Measurements from ENCODE around the gene KRTAP5-10.
"Not testable (repeated sequence)": the region's sequence is repeated elsewhere in the genome, so short reads cannot be mapped to it uniquely, and the experiment has no call there.

Gene KRTAP5-10

DNA sequence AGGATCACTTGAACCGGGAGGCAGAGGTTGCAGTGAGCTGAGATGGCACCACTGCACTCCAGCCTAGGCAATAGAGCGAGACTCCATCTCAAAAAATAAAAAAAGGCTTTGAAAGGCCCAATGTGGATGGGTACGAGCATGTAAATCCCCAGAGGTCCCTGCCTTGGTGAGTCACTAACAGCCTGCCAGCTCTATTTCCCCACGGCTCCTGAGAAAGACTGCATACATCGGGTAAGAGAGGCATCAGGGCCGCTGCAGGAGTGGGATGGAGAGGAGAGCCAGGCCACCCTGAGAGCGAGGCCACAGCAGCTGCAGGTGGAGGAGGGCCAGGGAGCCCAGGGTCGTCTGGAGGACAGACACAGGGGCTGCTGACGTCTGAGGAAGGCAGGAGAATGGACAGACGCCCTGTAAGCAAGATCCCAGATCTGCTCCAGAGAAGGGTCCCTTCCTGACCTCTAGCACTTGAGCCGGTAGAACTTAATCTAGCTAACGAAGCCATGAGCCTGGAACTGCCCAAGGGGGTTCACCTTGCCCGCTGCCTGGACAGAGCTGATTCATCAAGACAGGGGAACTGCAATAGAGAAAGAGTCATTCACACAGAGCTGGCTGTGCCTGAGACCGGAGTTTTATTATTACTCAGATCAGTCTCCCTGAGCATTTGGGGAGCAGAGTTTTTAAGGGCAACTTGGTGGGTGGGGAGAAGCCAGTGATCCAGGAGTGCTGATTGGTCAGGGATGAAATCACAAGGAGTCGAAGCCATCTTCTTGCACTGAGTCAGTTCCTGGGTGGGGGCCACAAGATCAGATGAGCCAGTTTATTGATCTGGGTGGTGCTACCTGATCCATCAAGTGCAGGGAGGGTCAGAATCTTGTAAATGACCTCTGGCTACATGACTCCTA, 22.2 kb upstream of the KRTAP5-10 start:
- DNase-seq (ENCODE audit: low spot score): no peak

- no peak for DNase-seq (ENCODE audit: low spot score)
These were observed 21.5 kb upstream of the KRTAP5-10 start for GRCh38 chr11:71543866-71544265.

- no peak for DNase-seq (ENCODE audit: low spot score)
These were observed 20.7 kb upstream of the KRTAP5-10 start for GRCh38 chr11:71544525-71545214.

GRCh38 chr11:71545405-71545966, 19.9 kb upstream of the KRTAP5-10 start:
- DNase-seq (ENCODE audit: low spot score): no peak

- DNase-seq (ENCODE audit: low spot score): no peak
These were observed 17.2 kb upstream of the KRTAP5-10 start, which contains the start of gene KRTAP5-9 for GRCh38 chr11:71548120-71548519. KRTAP5-9 (plus strand) TSS chr11:71548420; CDS start chr11:71548658, 238 bp downstream.

GRCh38 chr11:71548716-71549151, 16.6 kb upstream of the KRTAP5-10 start:
- DNase-seq (ENCODE audit: low spot score): no peak

DNA sequence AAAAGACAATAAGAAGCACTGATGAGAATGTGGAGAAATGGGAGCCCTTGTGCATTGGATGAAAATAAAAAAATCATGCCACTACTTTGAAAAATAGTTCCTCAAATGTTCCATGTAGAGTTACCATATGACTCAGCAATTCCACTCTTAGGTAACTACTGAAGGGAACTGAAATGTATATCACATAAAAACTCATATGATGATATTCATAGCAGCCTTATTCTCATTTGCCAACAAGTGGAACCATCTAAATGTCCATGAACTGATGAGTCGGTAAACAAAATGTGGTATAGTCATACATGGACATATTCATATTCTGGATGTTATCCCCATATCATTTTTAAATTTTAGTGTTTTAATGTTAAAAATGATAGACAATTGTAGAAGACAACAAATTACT, 13.7 kb upstream of the KRTAP5-10 start:
- no peak for DNase-seq (ENCODE audit: low spot score)

DNA sequence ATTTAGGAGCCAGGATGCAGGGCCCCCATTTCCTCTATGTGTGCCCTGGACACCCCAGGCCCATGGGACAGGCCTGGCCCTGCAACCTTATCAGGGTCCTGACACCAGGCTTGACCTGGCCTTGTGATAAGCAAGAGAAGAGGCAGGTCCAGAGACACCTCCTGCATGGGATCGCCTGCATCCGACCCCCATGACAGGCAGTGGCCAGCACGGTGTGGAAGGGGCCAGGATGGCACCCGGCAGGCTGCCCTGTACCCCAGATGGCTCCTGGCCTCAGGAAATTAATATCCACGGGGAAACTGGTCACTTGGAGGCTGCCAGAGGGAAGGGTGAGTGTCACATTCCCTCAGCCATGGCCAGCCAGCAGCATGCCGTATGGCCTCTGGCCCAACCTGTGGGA, 10.4 kb upstream of the KRTAP5-10 start:
- no peak for DNase-seq (ENCODE audit: low spot score)

- no peak for DNase-seq (ENCODE audit: low spot score)
These were observed 9.9 kb upstream of the KRTAP5-10 start for GRCh38 chr11:71555508-71555907.

DNA sequence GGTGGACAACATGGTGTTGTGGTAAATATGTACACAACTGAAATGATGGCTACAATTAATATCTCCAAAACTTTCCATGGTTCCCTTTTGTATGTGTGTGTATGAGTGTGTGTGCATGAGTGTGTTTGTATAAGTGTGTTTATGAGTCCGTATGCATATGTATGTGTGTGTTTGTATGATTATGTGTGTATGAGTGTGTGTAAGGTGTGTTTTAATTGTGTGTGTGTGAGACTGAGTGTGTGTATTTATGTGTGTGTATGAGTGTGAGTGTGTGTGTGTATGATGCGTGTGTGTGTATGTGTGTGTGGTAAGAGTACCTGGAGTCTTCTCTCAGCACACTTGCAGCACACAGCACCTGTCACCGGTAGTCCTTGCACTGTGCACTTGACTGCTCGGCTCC, 9.3 kb upstream of the KRTAP5-10 start:
- DNase-seq (ENCODE audit: low spot score): no peak

DNA sequence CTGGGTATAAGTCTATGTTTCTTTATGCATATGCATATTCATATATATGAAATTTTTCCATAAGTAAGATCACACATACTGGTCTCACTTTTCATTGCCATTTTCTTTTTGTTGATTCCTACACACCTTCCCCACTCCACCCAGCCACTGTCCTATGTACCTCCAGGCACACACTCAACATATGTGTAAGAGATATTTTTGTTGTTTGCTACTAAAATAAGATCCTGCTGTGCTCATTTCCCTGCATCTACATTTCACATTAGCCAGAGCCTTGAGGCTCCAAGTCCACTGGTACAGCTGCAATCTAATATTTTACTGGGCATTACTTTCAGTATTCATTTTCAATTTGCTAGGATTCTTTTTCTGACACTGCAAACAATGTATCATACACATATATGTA, 8.1 kb upstream of the KRTAP5-10 start:
- no peak for DNase-seq (ENCODE audit: low spot score)

DNA sequence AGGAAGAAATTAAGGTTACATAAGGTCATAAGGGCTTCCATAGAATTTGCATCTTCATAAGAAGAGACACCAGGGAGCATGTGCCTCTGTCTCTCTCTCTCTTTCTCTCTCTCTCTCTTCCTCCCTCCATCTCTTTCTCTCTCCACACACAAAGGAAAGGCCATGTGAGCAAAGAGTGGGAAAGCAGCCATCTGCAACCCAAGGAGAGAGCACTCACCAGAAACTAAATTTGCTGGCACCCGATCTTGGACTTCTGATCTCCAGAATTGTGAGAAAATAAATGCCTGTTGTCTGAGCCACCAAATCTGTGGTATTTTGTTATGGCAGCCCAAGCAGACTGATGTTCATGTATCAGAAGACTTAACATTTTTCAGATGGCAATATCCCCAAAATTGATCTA, 6.4 kb upstream of the KRTAP5-10 start:
- DNase-seq (ENCODE audit: low spot score): no peak

DNA sequence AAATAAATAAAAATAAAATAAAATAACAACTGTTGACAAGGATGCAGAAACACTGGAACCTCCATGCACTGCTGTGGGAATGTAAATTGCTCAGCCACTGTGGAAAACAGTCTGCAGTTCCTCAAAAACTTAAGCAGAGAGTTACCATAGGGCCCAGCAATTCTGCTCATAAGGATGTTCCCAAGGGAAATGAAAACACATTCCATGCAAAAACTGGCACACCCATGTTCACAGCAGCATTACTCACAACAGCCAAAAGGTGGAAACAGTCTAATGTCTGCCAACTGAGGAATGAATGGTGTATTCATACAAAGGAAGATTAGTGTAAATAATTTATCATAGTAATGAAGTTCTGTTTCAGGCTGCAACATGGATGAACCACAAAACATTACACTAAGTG, 3.2 kb upstream of the KRTAP5-10 start:
- no peak for DNase-seq (ENCODE audit: low spot score)

DNA sequence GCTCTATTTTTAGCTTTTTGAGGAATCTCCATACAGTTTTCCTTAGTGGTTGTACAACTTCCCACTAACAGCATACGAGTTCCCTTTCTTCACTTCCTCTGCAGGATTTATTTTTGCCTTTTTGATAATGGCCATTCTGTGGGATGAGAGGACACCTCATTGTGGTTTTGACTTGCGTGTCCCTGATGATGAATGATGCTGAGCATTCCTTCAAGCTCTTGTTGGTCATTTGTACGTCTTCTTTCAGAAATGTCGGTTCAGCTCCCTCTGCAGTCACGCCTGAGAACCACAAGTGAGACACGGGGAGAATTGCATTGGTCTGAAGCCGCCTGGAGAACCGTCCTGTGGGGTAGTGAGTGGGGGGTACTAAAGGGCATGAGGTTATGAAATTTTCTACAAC, 2.0 kb upstream of the KRTAP5-10 start:
- peak; percentile 86 for DNase-seq (ENCODE audit: low spot score)

DNA sequence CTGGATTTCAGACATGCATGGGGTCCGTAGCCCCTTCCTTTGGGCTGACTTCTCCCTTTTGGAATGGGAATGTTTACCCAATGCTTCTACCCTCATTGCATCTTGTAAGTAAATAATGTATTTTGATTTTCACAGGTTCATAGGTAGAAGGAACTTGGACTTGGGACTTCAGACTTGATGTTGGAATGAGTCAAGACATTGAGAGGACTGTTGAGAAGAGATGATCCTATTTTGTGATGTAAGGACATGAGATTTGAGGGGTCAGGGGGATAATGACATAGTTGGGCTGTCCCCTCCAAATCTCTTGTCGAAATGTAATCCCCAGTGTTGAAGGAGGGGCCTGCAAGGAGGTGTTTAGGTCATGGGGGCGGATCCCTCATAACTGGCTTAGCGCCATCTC, 933 bp upstream of the KRTAP5-10 start:
- DNase-seq (ENCODE audit: low spot score): no peak

- DNase-seq (ENCODE audit: low spot score): no peak
These were observed 788 bp downstream of the KRTAP5-10 start for GRCh38 chr11:71566081-71566620.

- not testable (repeated sequence) for DNase-seq (ENCODE audit: low spot score)
These were observed 1.6 kb downstream of the KRTAP5-10 start for GRCh38 chr11:71566626-71567599.

DNA sequence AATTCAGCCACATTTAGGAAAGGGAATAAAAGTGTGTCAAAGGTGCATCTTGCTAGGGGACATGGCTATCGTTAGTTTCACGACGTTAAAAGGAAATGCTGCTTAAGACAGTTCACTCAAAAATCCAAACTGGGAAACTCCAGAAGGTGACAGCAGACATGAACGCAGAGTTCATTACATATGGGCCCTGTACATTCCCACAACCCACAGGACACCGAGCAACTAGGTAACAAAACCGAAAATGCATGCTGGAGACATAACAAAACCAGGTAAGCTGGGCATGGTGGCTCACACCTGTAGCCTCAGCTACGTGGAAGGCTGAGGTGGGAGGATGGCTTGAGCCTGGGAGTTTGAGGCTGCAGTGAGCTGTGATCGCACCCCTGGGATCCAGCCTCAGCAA, 2.3 kb downstream of the KRTAP5-10 start:
- DNase-seq (ENCODE audit: low spot score): not testable (repeated sequence)

GRCh38 chr11:71568704-71569349, 3.5 kb downstream of the KRTAP5-10 start:
- no peak for DNase-seq (ENCODE audit: low spot score)

DNA sequence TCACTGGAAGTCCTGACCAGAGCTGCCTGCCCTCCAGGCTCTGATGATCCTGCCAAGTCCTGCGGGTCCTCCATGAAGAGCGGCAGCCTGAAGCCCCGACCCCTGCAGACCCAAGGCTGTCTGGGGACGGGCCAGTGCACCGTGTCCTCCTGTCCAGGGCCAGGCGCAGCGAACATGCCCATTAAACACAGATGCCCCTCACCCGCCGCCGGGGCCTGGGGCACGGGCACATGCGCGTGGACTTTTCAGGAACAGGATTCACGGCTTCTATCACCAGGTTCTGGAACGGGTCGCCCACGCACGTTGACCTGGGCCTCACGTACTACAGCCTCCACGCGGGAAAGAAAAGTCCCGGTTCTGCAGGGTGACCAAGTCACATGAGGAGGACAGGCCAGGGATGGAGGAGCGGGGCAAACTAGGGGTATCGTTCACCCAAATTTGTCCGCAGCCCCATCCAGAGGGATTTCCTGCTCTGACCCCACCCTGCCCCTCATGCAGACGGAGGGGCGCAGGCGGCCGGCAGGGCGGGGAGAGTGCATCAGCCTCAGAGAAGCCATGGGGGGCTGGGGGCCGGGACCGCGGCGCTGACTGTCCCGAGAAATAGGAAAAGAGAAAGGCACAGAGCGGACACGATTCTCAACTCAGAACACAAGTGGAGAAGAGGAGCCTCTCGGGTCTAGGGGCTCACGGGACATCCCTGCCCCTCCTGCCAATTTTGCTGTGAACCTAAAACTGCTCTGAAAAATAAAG, 5.9 kb downstream of the KRTAP5-10 start:
- DNase-seq (ENCODE audit: low spot score): not testable (repeated sequence)

Data from HuH-7 (cell line).